Inferior parietal cortex (tissue), 1 donor: ENCODE measurements around the gene FOXK1.
"Not testable (repeated sequence)": the region's sequence is repeated elsewhere in the genome, so short reads cannot be mapped to it uniquely, and the experiment has no call there.

Source experiments
- DNase-seq: peaks from one replicate; pipeline ENCODE4 v3.0.0-alpha.2; 2016; ENCODE audit errors: extremely low spot score

FOXK1 gene

DNA sequence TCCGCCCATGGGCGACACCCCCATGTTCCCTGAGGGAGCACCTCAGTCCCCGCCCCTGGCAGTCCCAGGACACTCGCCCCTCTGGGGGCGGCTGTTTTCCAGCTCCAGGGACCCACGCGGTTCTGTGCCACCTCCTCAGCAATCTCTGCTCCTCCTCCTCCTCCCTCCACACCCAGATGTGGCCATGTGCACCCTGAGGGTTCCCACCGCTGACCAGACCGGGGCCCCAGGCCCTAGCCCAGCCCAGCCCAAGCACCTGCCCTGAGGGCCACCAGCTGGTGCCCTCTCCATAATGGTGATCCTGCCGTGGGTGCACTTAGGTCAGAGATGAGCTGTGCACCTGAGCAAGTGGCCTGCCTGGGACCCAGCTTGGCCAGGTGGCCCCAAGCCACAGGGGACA is 118.4 kb downstream of the FOXK1 start:
- no peak for DNase-seq

DNA sequence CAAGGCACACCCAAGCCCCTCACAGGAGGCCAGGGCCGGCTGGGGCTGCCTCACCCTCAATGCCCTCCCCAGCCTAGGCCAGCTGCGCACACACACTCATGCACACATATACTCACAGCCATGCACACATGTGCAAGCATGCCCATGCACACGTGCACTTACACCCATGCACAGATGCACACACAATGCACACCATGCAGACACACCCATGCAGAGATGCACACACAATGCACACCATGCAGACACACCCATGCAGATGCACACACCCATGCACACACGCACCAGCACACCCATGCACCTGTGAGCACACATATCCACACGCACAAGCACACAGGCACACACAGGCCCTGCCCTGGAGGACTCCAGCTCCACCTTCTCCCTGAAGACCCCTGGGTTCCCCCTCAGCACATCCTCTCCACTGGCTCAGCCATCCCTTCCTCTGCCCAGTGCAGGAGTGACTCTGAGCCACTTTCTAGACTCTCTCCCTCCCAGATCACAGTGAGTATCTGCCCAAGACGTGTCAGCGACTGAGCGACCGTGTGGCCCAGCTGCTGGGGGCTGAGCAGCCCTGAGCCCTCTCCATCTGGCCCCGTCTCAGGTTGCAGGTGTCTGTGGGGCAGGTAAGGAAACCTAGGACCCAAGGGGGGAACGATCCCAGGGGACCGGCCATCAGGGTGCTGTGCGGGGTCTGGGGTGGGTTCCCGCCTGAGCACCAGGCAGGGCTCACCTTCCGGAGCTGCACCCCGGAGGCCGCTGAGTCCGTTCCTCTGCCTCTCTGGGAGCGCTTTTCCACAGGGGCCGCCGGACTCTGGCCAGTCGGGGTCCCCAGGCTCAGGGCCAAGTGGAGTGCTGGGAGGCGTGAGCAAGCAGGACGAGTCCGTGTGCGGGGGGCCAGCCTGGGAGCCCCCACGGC is 119.1 kb downstream of the FOXK1 start:
- DNase-seq: no peak

GRCh38 chr7:4801839-4802231 is 119.7 kb downstream of the FOXK1 start:
- no peak for DNase-seq

- not testable (repeated sequence) for DNase-seq
Observed at GRCh38 chr7:4802577-4802976, 120.5 kb downstream of the FOXK1 start.

DNA sequence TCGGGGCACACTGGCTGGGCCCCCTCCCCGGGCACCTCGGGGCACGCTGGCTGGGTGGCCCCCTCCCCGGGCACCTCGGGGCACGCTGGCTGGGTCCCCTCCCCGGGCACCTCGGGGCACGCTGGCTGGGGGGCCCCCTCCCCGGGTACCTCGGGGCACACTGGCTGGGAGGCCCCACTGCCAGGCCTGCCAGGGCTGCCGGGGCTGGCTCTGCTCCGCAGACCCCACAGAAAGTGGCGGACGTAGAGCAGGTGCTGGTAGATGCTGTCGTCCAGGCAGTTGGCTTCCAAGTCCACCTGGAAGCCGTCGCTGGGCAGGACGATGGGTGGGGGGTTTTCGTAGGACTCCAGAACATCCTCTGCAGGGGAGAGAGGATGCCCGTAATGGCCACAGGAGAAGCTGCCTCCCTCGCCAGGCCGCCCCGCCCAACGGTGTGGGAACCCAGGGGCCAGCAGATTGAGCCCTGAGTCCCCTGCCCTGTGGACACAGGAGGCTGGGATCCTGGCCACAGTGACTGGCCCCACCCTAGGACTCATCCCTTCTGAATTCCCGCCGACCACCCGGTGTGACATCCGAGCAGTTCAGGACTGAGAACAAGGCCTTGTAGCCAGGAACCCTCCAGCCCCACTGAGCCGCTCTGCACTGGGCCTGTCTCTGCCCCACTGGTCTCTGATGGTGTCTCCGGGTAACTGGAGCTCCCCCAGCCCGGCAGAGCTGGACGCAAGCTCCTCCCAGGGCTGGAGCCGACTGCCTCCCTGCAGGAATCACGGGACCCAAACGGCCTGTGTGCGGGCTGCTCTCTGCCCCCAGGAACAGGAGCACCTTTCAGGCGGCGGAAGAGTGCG is 121.5 kb downstream of the FOXK1 start:
- no peak for DNase-seq

GRCh38 chr7:4805110-4805983 is 123.3 kb downstream of the FOXK1 start:
- DNase-seq: no peak

DNA sequence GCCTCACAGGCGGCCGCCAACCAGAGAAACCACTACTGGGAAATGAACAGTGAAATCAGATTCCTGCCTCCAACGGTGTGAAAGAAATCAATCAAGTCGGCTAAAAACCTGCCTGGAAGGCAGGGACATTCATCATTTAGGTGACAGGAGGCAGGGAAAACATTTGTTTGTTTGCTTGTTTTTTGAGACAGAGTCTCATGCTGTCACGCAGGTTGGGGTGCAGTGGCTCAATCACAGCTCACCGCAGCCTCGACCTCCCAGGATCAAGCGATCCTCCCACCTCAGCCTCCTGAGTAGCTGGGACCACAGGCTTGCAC is 123.8 kb downstream of the FOXK1 start:
- DNase-seq: no peak

DNA sequence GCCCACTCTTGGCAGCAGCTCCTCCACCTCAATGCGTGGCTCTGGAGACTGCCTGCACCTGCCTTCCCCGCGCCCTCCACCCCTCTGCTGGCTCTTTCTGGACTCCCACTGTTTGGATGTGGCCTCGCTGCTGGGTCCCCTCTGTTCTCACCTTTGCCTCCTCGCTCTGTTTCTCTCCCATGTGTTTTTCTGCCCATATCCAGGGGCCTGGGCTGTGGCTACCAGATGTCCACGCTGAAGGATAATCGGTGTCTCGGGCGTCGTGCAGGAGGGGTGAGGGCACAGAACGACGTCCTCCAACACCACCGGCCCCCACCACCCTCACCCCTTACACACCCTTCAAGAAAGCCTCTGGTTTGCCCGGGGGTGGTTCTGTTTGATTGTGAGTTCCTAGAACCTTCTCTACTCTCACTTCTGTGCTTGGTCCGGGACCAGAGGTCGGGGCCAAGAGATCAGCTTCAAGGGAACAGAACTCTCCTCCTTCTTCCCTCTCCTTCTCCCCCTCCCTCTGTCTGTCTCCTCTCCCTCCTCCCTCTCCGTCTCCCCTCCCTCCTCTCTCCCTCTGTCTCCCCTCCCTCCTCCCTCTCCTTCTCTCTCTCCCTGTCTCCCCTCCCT is 125.0 kb downstream of the FOXK1 start:
- DNase-seq: no peak

DNA sequence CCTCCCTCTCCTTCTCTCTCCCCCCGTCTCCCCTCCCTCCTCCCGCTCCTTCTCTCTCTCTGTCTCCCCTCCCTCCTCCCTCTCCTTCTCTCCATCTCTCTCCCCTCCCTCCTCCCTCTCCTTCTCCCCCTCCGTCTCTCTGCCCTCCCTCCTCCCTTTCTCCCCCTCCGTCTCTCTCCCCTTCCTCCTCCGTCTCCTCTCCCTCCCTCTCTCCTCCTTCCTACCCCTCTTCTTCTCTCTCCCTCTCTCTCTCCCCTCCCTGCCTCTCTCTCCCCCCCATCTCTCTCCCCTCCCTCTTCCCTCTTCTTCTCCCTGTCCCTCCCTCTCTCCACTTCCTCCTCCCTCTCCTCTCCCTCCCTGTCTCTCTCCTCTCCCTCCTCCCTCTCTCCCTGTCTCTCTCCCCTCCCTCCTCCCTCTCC is 125.5 kb downstream of the FOXK1 start:
- DNase-seq: no peak

GRCh38 chr7:4808026-4808425 is 125.9 kb downstream of the FOXK1 start:
- DNase-seq: no peak

GRCh38 chr7:4808565-4808964 is 126.5 kb downstream of the FOXK1 start:
- DNase-seq: no peak

DNA sequence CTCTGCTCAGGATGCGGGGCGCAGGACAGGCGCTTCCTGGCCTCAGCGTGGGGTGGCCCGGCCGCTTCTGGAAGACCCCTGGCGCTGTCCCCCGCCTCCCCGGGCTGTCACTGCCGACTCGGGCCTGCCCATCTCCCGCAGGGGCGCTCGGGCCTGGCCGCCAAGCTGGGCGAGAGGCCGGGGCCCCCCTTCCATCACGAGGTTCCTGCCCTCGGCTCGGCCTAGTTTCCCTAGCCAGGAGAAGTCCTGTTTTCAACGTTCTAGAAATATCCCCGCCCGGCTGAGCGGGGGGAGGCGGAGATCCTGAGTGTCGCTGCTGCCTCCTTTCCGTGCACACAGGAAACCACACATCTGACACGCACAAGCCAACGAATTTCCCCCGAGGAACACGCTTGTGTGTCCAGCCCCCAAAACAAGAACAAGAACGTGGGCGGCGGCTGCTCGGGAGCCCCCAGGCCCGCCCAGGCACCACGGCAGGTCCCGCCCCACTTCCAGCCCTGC is 127.0 kb downstream of the FOXK1 start:
- DNase-seq: no peak

GRCh38 chr7:4809666-4810065 is 127.6 kb downstream of the FOXK1 start:
- no peak for DNase-seq

GRCh38 chr7:4814433-4814832 is 132.3 kb downstream of the FOXK1 start:
- DNase-seq: no peak

GRCh38 chr7:4815121-4815520 is 133.0 kb downstream of the FOXK1 start:
- no peak for DNase-seq

DNA sequence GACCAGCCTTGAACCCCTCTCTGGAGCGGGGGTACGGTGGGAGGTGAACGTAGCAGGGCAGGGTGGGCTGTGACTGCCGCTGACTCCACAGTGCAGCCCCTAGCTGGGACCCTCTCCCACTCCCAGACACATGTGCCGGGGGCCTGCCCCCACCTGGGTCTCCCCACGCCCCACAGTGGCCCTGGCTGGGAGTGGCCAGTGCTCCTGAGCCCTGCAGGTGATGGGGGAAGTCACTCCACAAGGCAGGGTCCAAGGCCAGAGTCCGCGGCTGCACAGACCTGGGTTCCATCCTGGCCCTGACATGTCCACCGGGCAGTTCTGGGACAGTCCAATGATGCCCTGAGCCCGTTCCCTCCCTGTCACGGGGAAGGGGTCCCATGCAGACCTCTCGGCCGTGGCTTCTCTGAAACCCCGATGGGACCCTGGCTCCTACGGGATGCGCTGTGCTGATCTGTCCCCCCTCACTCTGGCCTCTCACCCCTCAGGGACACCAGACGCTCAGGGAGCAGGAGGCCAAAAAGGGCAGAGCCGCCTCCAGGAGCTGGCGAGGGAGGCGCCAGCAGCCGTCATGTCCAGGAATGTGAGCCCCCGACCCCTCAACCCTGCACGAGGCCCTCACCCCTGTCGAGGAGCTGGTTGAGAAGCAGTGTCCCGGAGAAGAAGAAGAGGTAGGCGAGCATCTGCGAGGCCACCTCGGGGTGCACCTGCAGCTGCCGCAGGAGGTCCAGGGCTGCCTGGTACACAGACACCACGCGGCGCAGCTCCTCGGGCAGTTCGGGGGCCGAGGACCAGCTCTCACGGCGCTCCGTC is 133.7 kb downstream of the FOXK1 start:
- no peak for DNase-seq

GRCh38 chr7:4816419-4817080 is 134.5 kb downstream of the FOXK1 start:
- no peak for DNase-seq

- no peak for DNase-seq
Observed at GRCh38 chr7:4817178-4817901, 135.2 kb downstream of the FOXK1 start.
